ENCODE data around the gene TPRX2.
"Not testable (repeated sequence)": the region's sequence is repeated elsewhere in the genome, so short reads cannot be mapped to it uniquely, and the experiment has no call there.

The TPRX2 gene

DNA sequence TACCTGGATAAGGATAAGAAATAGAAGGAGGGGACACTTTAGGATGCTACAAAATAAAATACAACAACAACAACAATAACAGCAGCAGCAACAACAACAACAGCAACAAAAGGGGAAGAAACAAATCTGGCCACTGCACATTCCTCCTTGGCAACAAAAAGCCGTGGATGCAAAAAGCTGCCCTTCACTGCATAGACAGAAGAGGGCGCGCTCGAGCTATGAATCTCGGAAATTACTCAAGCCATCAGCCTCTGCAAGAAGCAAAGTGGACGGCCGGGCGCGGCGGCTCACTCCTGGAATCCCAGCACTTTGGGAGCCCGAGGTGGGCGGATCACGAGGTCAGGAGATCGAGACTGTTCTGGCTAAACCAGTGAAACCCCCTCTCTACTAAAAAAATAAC is 50.3 kb downstream of the TPRX2 start:
- not testable (repeated sequence) for H3K23ac ChIP-seq (ENCODE audit: low read length); H3K4me3 ChIP-seq (ENCODE audit: low read length); H3K56ac ChIP-seq (ENCODE audit: low read length); H4K8ac ChIP-seq (ENCODE audit: low read depth, low read length); H3K27ac ChIP-seq (ENCODE audit: low read depth, low read length); H3K4me2 ChIP-seq (ENCODE audit: low read length); H3K4ac ChIP-seq (ENCODE audit: low read depth, low read length); DNase-seq; H2BK120ac ChIP-seq (ENCODE audit: low read depth, low read length); H4K5ac ChIP-seq (ENCODE audit: low read length); H2AK5ac ChIP-seq (ENCODE audit: low read length); H3K79me1 ChIP-seq (ENCODE audit: low read length); H3K9ac ChIP-seq (ENCODE audit: low read length); H3K18ac ChIP-seq (ENCODE audit: low read length); H2BK5ac ChIP-seq (ENCODE audit: low read length); H3K4me1 ChIP-seq (ENCODE audit: control insufficient read depth, low read depth, low read length); H3K27me3 ChIP-seq (ENCODE audit: insufficient read depth, low read length, poor library complexity); H2BK15ac ChIP-seq (replicated peaks; ENCODE audit: low read depth); H3K36me3 ChIP-seq (ENCODE audit: control insufficient read depth, insufficient read depth, low read length); H3K79me2 ChIP-seq (ENCODE audit: control insufficient read depth, insufficient read depth, low read length)
- no CpG with 5 or more reads among the region's 14 CpGs for WGBS (ENCODE audit: extremely low coverage, insufficient coverage, low lambda C conversion rate)

DNA sequence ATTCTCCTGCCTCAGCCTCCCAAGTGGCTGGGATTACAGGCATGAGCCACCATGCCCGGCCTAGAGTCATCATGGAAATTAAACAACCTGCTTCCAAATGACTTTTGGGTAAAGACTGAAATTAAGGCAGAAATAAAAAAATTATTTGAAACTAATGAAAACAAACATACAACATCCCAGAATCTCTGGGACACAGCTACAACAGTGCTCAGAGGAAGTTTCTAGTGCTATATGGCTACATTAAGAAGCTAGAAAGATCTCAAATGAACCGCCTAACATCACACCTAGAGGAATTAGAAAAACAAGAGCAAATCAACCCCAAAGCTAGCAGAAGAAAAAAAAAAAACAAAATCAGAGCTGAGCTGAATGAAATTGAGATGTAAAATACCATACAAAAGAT is 51.2 kb downstream of the TPRX2 start:
- H3K56ac ChIP-seq (ENCODE audit: low read length); H2BK15ac ChIP-seq (replicated peaks; ENCODE audit: low read depth); H4K8ac ChIP-seq (ENCODE audit: low read depth, low read length); H3K79me1 ChIP-seq (ENCODE audit: low read length); H3K18ac ChIP-seq (ENCODE audit: low read length); H3K4ac ChIP-seq (ENCODE audit: low read depth, low read length); H3K27ac ChIP-seq (ENCODE audit: low read depth, low read length); H4K5ac ChIP-seq (ENCODE audit: low read length); H3K4me3 ChIP-seq (ENCODE audit: low read length); H2AK5ac ChIP-seq (ENCODE audit: low read length); H3K9ac ChIP-seq (ENCODE audit: low read length); H2BK5ac ChIP-seq (ENCODE audit: low read length); DNase-seq; H3K36me3 ChIP-seq (ENCODE audit: control insufficient read depth, insufficient read depth, low read length); H3K23ac ChIP-seq (ENCODE audit: low read length); H3K4me1 ChIP-seq (ENCODE audit: control insufficient read depth, low read depth, low read length); H3K4me2 ChIP-seq (ENCODE audit: low read length); H2BK120ac ChIP-seq (ENCODE audit: low read depth, low read length); H3K79me2 ChIP-seq (ENCODE audit: control insufficient read depth, insufficient read depth, low read length); H3K27me3 ChIP-seq (ENCODE audit: insufficient read depth, low read length, poor library complexity): not testable (repeated sequence)
- WGBS (ENCODE audit: extremely low coverage, insufficient coverage, low lambda C conversion rate): no CpG with 5 or more reads among the region's 2 CpGs

Measured in mesendoderm (in vitro differentiated cells).